Measurements from ENCODE around the gene GLRX.

Gene GLRX

DNA sequence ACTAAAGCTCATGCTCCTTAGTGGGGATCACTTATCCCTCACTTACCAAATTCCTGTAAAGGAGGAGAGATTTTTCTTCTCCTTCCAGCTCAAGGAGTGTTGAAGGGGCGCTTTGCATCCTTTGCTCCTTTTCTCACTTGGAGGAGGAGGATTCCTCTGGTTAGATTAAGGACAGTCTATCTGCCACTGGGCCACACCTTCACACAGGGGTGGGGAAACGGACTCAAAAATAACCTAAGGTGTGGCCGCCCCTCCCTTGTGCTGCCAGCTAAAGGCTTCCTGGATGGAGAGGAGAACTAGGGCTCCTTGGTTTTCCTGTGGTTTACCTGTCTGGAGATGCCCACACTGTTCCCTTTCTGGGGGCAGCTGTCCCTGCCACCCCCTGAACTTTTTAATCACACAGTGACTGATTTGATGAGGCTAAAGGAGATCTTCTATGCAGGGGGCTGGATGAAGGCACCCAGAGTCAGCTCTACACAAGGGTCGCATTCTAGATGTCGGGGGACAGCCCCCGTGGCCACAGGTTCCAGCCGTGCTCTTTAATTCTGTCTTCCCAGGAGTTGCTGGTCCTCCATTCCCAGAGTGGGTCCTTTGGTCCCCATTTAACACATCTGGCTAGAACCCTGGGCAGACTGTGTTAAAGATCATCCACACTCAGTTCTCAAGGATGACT is 14.4 kb downstream of the GLRX start:
- WGBS, 2 experiments (ENCODE audit: insufficient coverage in 2 of 2): 93 to 100% methylated on average over 5 to 6 of the region's 7 CpGs
- H3K4me1 ChIP-seq (ENCODE audit: control insufficient read depth, insufficient read depth, low read length, poor library complexity, severe bottlenecking): peaks cover 35% of the 10 kb centered on the region
- H3K4me3 ChIP-seq (ENCODE audit: extremely low read depth, insufficient read depth, low read length, poor library complexity, severe bottlenecking): no peak overlapping the region
- no peaks in the 10 kb centered on the region for H3K9me3 ChIP-seq (ENCODE audit: control insufficient read depth, low read length)
- H3K36me3 ChIP-seq (ENCODE audit: control insufficient read depth, insufficient read depth, low read length): peaks cover 16% of the 10 kb centered on the region
- H3K27ac ChIP-seq (ENCODE audit: low read depth, low read length, severe bottlenecking): no peak overlapping the region

DNA sequence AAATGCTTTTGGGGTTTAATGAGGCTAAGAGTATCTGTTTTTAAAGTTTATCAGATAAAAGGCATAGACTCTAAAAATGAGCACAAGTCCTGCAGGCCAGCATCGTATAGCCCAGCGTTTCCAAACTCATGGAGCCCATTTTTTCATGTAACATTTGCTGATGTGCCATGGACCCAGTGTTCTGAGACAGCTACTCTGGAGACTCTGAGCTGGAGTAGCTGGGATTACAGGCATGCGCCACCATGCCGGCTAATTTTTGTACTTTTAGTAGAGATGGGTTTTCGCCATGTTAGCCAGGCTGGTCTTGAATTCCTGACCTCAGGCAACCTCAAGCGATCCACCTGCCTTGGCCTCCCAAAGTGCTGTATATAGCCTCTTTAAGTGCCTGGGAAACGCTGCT is 15.8 kb downstream of the GLRX start:
- WGBS, 2 experiments (ENCODE audit: insufficient coverage in 2 of 2): 85 to 90% methylated on average over 6 to 7 of the region's 7 CpGs
- H3K9me3 ChIP-seq (ENCODE audit: control insufficient read depth, low read length): no peaks in the 10 kb centered on the region

DNA sequence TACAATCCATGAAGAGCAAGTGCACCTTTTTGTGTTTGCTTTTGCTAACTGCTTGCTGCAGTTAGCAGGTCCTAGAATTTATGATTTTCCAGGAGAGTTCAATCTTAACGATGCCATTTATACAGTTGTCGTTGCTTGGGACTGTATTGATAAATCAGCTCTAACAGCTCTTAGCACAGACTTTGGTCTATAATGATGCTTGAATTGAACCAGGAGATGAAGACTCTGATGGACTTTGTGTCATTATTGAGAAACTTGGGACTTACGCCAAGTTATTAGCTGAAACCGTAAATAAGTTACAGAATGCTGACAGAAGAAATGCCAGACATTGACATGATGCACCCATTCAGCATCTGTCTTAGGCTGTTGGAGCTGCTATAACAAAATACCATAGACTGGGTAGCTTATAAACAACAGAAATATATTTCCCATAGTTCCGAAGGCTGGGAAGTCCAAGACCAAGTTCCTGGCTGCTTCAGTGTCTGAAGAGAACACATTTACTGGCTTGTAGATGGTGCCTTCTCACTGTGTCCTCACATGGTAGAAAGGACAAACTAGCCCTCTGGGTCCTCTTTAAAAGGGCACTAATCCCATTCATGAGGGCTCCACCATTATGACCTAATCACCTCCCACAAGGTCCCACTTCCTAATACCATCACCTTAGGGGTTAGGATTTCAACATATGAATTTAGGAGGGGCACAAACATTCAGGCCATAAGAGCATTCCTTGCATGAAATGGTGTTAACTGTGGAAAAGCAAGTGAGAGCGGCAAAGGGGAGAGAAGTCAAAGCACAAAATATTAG is 17.6 kb downstream of the GLRX start:
- Histone ChIP-seq H3K9me3 (ENCODE audit: control insufficient read depth, low read length) (no peaks in the 10 kb centered on the region), H3K4me3 (ENCODE audit: extremely low read depth, insufficient read depth, low read length, poor library complexity, severe bottlenecking) (no peak overlapping the region), H3K27ac (ENCODE audit: low read depth, low read length, severe bottlenecking) (no peak overlapping the region), H3K4me1 (ENCODE audit: control insufficient read depth, insufficient read depth, low read length, poor library complexity, severe bottlenecking) (peaks cover 14% of the 10 kb centered on the region), H3K36me3 (ENCODE audit: control insufficient read depth, insufficient read depth, low read length) (peaks cover 12% of the 10 kb centered on the region)
- WGBS, 2 experiments (ENCODE audit: insufficient coverage in 2 of 2): 75 to 81% methylated on average over 4 to 6 of the region's 6 CpGs

More for the DNA sequence above, 15.8 kb downstream of the GLRX start:
- Histone ChIP-seq H3K4me3 (ENCODE audit: extremely low read depth, insufficient read depth, low read length, poor library complexity, severe bottlenecking) (no peak overlapping the region), H3K27ac (ENCODE audit: low read depth, low read length, severe bottlenecking) (no peak overlapping the region), H3K4me1 (ENCODE audit: control insufficient read depth, insufficient read depth, low read length, poor library complexity, severe bottlenecking) (peaks cover 24% of the 10 kb centered on the region), H3K36me3 (ENCODE audit: control insufficient read depth, insufficient read depth, low read length) (peaks cover 12% of the 10 kb centered on the region)

DNA sequence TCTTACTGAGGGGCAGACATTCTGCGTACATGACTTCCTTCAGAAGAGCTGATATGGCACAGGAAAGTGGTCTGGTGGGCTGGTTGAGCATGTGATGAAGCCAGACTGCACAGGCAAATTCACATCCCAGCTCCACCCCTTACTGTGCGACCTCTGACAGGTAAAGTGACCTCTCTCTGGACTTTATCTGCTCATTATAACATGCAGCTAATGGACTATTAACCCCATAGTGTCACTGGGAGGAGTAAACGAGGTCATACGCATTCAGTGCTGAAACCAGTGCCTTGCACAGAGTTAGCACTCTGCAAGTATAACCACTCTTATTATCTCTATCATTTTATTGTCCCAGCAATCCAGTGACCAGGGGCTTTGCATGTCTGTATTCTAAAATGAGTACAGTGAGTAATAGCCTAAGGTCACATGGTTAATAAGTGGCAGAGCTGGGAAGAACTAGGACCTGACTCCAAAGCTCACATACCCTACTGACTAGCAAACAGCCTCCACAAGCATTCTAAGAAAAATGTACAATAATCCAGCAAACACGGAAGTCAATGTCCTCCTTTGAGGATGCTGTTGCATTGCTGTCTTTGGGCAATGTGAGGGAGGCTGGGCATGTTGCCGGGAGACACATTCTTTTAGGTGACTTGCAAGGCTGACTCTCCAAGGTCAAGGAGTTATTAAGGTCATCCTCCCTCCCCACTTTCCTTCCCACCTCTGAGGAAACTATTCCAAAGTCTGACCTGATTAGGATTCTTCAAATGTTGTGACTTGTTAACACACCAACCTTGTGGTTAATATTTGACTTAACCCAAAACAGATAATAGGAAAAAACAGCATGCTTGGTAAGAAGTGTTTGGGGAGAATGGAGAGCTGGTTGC is 19.0 kb downstream of the GLRX start:
- no peaks in the 10 kb centered on the region for H3K9me3 ChIP-seq (ENCODE audit: control insufficient read depth, low read length)
- no peak overlapping the region for H3K4me3 ChIP-seq (ENCODE audit: extremely low read depth, insufficient read depth, low read length, poor library complexity, severe bottlenecking)
- no peak overlapping the region for H3K27ac ChIP-seq (ENCODE audit: low read depth, low read length, severe bottlenecking)
- 87 to 88% methylated on average over 3 to 4 of the region's 6 CpGs for WGBS, 2 experiments (ENCODE audit: insufficient coverage in 2 of 2)
- peaks cover 12% of the 10 kb centered on the region for H3K36me3 ChIP-seq (ENCODE audit: control insufficient read depth, insufficient read depth, low read length)
- no peaks in the 10 kb centered on the region for H3K4me1 ChIP-seq (ENCODE audit: control insufficient read depth, insufficient read depth, low read length, poor library complexity, severe bottlenecking)

DNA sequence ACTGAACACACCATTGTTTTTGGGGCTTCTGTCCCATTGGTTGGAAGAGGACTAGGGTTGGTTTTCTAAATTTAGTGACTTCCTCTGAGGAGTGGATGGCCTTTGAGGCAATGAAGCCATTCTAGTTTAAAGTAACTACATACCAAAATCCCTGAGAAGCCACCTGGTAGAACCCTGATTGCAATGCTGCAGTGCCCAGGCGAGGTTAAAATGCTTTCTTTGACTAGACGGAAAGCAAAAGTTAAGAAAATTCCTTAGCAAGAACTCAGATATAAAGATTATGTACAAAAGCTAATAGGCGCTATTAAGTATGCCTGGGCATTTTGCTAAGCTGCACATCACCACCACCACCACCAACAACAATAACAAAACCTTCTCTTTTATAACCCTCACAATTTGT is 20.6 kb downstream of the GLRX start:
- Histone ChIP-seq H3K27ac (ENCODE audit: low read depth, low read length, severe bottlenecking) (no peak overlapping the region), H3K4me1 (ENCODE audit: control insufficient read depth, insufficient read depth, low read length, poor library complexity, severe bottlenecking) (no peaks in the 10 kb centered on the region), H3K4me3 (ENCODE audit: extremely low read depth, insufficient read depth, low read length, poor library complexity, severe bottlenecking) (no peak overlapping the region), H3K36me3 (ENCODE audit: control insufficient read depth, insufficient read depth, low read length) (peaks cover 6% of the 10 kb centered on the region), H3K9me3 (ENCODE audit: control insufficient read depth, low read length) (no peaks in the 10 kb centered on the region)
- 70% methylated on average over 2 of the region's 3 CpGs; no CpG with 5 or more reads in 1 of the 2 experiments for WGBS, 2 experiments (ENCODE audit: insufficient coverage in 2 of 2)

DNA sequence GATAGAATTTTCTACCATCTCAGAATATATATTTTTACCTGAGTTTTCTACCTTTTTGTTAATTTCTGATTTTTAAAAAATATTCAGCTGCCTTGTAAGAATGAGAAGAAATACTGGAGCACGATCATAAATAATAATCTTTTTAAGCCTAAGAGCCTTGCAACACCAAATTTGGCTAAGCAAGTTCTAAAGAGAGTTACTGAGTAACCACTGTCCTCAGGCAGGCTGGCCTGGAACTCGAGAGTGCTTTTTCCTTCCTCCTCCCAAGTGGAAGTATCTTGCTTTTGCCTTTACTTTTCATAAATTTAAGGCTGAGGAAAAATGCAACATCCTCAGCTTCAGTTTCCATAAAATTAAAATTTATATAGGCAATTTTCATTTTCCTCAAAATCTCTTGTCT is 21.0 kb downstream of the GLRX start:
- no peaks in the 10 kb centered on the region for H3K4me1 ChIP-seq (ENCODE audit: control insufficient read depth, insufficient read depth, low read length, poor library complexity, severe bottlenecking)
- H3K36me3 ChIP-seq (ENCODE audit: control insufficient read depth, insufficient read depth, low read length): peaks cover 6% of the 10 kb centered on the region
- no peak overlapping the region for H3K4me3 ChIP-seq (ENCODE audit: extremely low read depth, insufficient read depth, low read length, poor library complexity, severe bottlenecking)
- no peak overlapping the region for H3K27ac ChIP-seq (ENCODE audit: low read depth, low read length, severe bottlenecking)
- H3K9me3 ChIP-seq (ENCODE audit: control insufficient read depth, low read length): no peaks in the 10 kb centered on the region
- 100% methylated on average over 1 of the region's 2 CpGs; no CpG with 5 or more reads in 1 of the 2 experiments for WGBS, 2 experiments (ENCODE audit: insufficient coverage in 2 of 2)

DNA sequence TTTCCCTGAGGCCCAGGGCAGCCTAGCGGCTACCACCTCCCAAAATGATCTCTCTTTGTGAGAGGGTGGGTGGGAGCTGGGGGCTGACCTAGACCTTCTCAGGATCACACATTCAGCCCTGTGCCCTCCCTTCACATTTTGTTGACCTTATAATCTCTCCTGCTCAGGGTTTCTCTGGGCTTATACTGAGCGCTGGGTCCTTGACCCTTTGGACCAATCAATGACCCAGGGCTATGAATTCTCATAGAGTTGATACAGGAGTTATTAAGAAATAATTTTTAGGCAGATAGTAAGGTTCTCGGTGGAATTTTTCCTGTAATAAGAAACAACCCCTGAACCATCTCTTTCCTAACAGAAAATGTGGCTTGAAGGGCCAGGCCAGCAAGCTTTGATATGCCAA is 22.0 kb downstream of the GLRX start:
- no peaks in the 10 kb centered on the region for H3K4me1 ChIP-seq (ENCODE audit: control insufficient read depth, insufficient read depth, low read length, poor library complexity, severe bottlenecking)
- peaks cover 6% of the 10 kb centered on the region for H3K36me3 ChIP-seq (ENCODE audit: control insufficient read depth, insufficient read depth, low read length)
- no peak overlapping the region for H3K27ac ChIP-seq (ENCODE audit: low read depth, low read length, severe bottlenecking)
- 100% methylated on average over 1 of the region's 3 CpGs; no CpG with 5 or more reads in 1 of the 2 experiments for WGBS, 2 experiments (ENCODE audit: insufficient coverage in 2 of 2)
- no peaks in the 10 kb centered on the region for H3K9me3 ChIP-seq (ENCODE audit: control insufficient read depth, low read length)
- H3K4me3 ChIP-seq (ENCODE audit: extremely low read depth, insufficient read depth, low read length, poor library complexity, severe bottlenecking): no peak overlapping the region

DNA sequence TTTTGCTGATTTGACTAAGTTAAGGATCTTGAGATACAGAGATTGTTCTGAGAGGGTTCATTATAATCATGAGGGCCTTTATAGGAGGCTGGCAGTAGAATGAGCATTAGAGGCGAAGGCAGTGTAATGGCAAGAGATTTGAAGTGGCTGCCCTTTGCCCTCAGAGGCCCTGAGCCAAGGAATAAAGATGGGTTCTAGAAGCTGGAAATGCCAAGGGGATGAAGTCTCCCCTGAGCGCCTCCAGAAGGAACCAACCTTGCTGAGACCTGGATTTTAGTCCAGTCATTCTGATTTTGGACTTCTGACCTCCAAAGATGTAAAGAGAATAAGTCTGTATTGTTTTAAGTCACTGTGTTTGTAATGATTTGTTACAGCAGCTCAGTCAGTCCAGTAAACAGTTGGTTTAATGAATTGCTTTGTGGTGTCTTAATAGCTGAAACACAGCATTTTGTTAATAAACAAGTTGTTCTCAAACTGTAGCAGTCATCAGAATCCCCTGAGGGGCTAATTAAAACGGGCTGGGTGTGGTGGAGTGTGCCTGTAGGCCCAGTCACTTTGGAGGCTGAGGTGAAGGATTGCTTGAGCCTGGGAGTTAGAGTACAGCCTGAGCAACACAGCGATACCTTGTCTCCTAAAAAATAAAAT is 23.2 kb downstream of the GLRX start:
- WGBS, 2 experiments (ENCODE audit: insufficient coverage in 2 of 2): 88 to 94% methylated on average over 4 of the region's 4 CpGs
- peaks cover 5% of the 10 kb centered on the region for H3K36me3 ChIP-seq (ENCODE audit: control insufficient read depth, insufficient read depth, low read length)
- no peak overlapping the region for H3K4me3 ChIP-seq (ENCODE audit: extremely low read depth, insufficient read depth, low read length, poor library complexity, severe bottlenecking)
- no peaks in the 10 kb centered on the region for H3K9me3 ChIP-seq (ENCODE audit: control insufficient read depth, low read length)
- H3K27ac ChIP-seq (ENCODE audit: low read depth, low read length, severe bottlenecking): no peak overlapping the region
- peaks cover 2% of the 10 kb centered on the region for H3K4me1 ChIP-seq (ENCODE audit: control insufficient read depth, insufficient read depth, low read length, poor library complexity, severe bottlenecking)

DNA sequence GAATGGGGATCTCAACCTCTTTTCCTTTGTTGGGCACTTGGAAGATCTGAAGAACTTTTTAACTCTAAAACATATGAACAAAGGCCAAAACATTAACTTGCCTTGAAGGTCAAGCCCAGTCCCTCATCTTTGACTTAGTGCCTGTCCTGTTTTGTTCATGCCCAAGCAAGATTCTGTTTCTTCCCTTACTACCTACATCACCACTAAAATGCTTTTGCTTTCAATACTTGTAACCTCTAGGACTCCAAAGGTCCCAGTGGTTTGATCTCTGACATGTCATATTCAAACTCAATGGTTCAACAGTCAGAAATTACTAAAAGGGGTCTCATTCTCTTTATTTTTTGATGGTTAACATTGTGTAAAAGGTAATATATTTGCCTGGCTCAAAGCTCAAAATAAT is 24.0 kb downstream of the GLRX start:
- no peaks in the 10 kb centered on the region for H3K9me3 ChIP-seq (ENCODE audit: control insufficient read depth, low read length)
- no peak overlapping the region for H3K4me3 ChIP-seq (ENCODE audit: extremely low read depth, insufficient read depth, low read length, poor library complexity, severe bottlenecking)
- H3K4me1 ChIP-seq (ENCODE audit: control insufficient read depth, insufficient read depth, low read length, poor library complexity, severe bottlenecking): peaks cover 8% of the 10 kb centered on the region
- H3K27ac ChIP-seq (ENCODE audit: low read depth, low read length, severe bottlenecking): no peak overlapping the region
- H3K36me3 ChIP-seq (ENCODE audit: control insufficient read depth, insufficient read depth, low read length): peaks cover 12% of the 10 kb centered on the region

DNA sequence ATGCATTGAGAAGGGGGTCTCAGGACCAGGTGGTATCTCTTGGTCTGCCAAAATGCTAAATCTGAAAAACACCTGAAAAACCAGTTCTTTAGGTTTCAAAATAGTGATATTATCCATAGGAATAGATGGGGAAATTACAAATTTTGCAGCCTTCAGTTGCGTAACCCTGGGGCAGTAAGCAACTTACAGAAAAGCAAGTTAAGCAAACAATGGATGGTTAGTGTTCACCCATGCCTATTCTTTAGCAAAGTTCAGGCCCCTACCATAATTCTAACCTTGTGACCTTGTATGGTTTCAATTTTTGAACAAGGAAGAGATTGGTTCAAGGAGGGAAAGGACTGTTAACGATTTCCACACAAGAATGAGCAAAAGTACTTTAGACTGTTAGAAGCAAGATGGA is 24.5 kb downstream of the GLRX start:
- H3K36me3 ChIP-seq (ENCODE audit: control insufficient read depth, insufficient read depth, low read length): peaks cover 17% of the 10 kb centered on the region
- H3K4me3 ChIP-seq (ENCODE audit: extremely low read depth, insufficient read depth, low read length, poor library complexity, severe bottlenecking): no peak overlapping the region
- no peak overlapping the region for H3K27ac ChIP-seq (ENCODE audit: low read depth, low read length, severe bottlenecking)
- H3K4me1 ChIP-seq (ENCODE audit: control insufficient read depth, insufficient read depth, low read length, poor library complexity, severe bottlenecking): peaks cover 13% of the 10 kb centered on the region
- 100% methylated on average over 1 of the region's 2 CpGs; no CpG with 5 or more reads in 1 of the 2 experiments for WGBS, 2 experiments (ENCODE audit: insufficient coverage in 2 of 2)
- no peaks in the 10 kb centered on the region for H3K9me3 ChIP-seq (ENCODE audit: control insufficient read depth, low read length)

Measured in mesodermal cell (in vitro differentiated cells).